ENCODE measurements around the gene DOK4. TPM values are rescaled to one million over a fixed set of nuclear protein-coding genes. Genes with fewer than 3 reads are reported as not detected.

The DOK4 gene
- total RNA-seq, 1 experiment from 2014 or later, result 6.8 TPM

- ChIA-PET CTCF (interaction anchor here (0.7 kb wide), 1 partner anchor 90 kb away, joined by 4 read pairs; no protein-coding TSS in a partner anchor), POLR2A (no interaction called here)
- H3K36me3 ChIP-seq (ENCODE audit: control insufficient read depth, insufficient read depth, low read length), result no peaks in the 10 kb centered on the region
- no peak for TF ChIP-seq SIN3A (IDR thresholded peaks at IDR 0.05; ENCODE audit: borderline replicate concordance, insufficient read depth, low read depth, low read length)
- H3K27me3 ChIP-seq (ENCODE audit: control insufficient read depth, insufficient read depth, low read length), result no peaks in the 10 kb centered on the region
- ATAC-seq (no peak), DNase-seq (ENCODE audit: low read depth, low spot score) (no peak)
- H3K4me1 ChIP-seq (ENCODE audit: control insufficient read depth, insufficient read depth, low read length), result no peaks in the 10 kb centered on the region; the same call in 1 of the 2 replicates
- no TSS peak for BruUV-seq (replicated peaks)
- intact Hi-C loops (cut with micrococcal nuclease; ENCODE audit: unreplicated experiment) (no loop called here), in situ Hi-C loops (cut with HindIII; ENCODE audit: low pct_unique_long_range_greater_than_20kb, low sequenced_read_pairs) (no loop called here)
- no peak overlapping the region for H3K27ac ChIP-seq (ENCODE audit: low read length)
- no peaks in the 10 kb centered on the region for H3K9me3 ChIP-seq (ENCODE audit: control insufficient read depth, insufficient read depth, low read depth, low read length)
- H3K4me3 ChIP-seq (ENCODE audit: low read depth in 2 of 2, low read length in 2 of 2), result no peak overlapping the region
These were observed 3.3 kb downstream of the DOK4 start for GRCh38 chr16:57482845-57483545.

DNA sequence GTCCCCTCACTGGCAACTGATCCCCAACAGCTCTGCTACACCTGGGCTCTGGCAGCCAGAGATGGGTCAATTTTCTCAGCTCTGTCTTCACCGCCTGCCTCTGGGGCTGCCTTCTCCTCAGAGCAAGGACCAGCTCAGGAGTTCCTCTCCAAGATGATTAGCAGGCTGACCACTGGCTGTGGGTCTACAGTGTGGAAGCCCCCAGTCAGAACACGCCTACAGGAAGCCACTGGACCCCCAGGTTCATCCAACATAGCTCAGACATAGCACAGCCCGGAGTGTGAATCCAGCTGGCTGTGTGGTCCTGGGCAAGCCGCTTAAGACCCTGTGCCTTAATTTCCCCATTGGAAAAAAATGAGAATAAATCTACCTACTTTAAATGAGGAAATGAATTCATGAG lies 4.9 kb downstream of the DOK4 start:
- ChIA-PET POLR2A (interaction anchor here (0.5 kb wide), 1 partner anchor 39 kb away, joined by 3 read pairs; no protein-coding TSS in a partner anchor), CTCF (no interaction called here)
- H3K4me3 ChIP-seq (ENCODE audit: low read depth in 2 of 2, low read length in 2 of 2), result no peak overlapping the region
- intact Hi-C loops (cut with micrococcal nuclease; ENCODE audit: unreplicated experiment) (no loop called here), in situ Hi-C loops (cut with HindIII; ENCODE audit: low pct_unique_long_range_greater_than_20kb, low sequenced_read_pairs) (no loop called here)
- ATAC-seq (no peak), DNase-seq (ENCODE audit: low read depth, low spot score) (no peak)
- BruUV-seq (replicated peaks), result no TSS peak
- H3K36me3 ChIP-seq (ENCODE audit: control insufficient read depth, insufficient read depth, low read length), result no peaks in the 10 kb centered on the region
- no peaks in the 10 kb centered on the region for H3K9me3 ChIP-seq (ENCODE audit: control insufficient read depth, insufficient read depth, low read depth, low read length)
- no peaks in the 10 kb centered on the region; the same call in 1 of the 2 replicates for H3K4me1 ChIP-seq (ENCODE audit: control insufficient read depth, insufficient read depth, low read length)
- H3K27me3 ChIP-seq (ENCODE audit: control insufficient read depth, insufficient read depth, low read length), result no peaks in the 10 kb centered on the region
- no peak overlapping the region for H3K27ac ChIP-seq (ENCODE audit: low read length)
- TF ChIP-seq TCF7L2 (IDR thresholded peaks at IDR 0.05; ENCODE audit: low read depth, low read length) (no peak), REST (IDR thresholded peaks at IDR 0.05; ENCODE audit: insufficient read depth in 1 of 2, low read depth in 2 of 2, low read length in 1 of 2) (no peak), SIN3A (IDR thresholded peaks at IDR 0.05; ENCODE audit: borderline replicate concordance, insufficient read depth, low read depth, low read length) (no peak), POLR2AphosphoS5 (IDR thresholded peaks at IDR 0.05; ENCODE audit: low read depth, low read length) (no peak)
- TF ChIP-seq, protein P1, sequence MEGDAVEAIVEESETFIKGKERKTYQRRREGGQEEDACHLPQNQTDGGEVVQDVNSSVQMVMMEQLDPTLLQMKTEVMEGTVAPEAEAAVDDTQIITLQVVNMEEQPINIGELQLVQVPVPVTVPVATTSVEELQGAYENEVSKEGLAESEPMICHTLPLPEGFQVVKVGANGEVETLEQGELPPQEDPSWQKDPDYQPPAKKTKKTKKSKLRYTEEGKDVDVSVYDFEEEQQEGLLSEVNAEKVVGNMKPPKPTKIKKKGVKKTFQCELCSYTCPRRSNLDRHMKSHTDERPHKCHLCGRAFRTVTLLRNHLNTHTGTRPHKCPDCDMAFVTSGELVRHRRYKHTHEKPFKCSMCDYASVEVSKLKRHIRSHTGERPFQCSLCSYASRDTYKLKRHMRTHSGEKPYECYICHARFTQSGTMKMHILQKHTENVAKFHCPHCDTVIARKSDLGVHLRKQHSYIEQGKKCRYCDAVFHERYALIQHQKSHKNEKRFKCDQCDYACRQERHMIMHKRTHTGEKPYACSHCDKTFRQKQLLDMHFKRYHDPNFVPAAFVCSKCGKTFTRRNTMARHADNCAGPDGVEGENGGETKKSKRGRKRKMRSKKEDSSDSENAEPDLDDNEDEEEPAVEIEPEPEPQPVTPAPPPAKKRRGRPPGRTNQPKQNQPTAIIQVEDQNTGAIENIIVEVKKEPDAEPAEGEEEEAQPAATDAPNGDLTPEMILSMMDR (IDR thresholded peaks at IDR 0.05), result no peak

DNA sequence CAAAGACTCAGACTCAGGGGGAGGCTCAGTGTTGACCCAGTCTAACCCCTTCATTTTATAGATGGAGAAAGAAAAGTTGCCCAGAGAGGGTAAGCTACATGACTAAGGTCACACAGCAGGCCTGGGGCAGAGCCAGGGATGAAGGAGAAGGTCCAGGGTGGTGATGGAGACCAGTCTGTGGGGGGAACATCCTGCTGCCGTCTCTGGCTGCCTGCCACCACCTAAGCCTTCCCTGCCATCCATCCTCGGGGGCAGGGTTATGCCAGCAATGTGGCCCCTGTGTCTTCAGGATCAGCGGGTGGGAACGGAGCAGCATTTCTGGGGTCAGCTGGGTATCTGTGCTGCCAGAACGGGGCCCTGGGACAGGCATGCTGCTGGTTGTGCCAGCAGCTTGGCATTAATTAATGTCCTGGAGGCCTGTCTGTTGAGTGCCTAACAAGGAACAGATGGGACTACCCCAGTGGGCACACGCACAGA lies 5.5 kb downstream of the DOK4 start:
- in situ Hi-C loops (cut with HindIII; ENCODE audit: low pct_unique_long_range_greater_than_20kb, low sequenced_read_pairs), result no loop called here
- Histone ChIP-seq H3K27me3 (ENCODE audit: control insufficient read depth, insufficient read depth, low read length) (no peaks in the 10 kb centered on the region), H3K27ac (ENCODE audit: low read length) (no peak overlapping the region), H3K9me3 (ENCODE audit: control insufficient read depth, insufficient read depth, low read depth, low read length) (no peaks in the 10 kb centered on the region), H3K4me3 (ENCODE audit: low read depth in 2 of 2, low read length in 2 of 2) (no peak overlapping the region), H3K4me1 (ENCODE audit: control insufficient read depth, insufficient read depth, low read length) (no peaks in the 10 kb centered on the region; the same call in 1 of the 2 replicates), H3K36me3 (ENCODE audit: control insufficient read depth, insufficient read depth, low read length) (no peaks in the 10 kb centered on the region)
- BruUV-seq (replicated peaks), result no TSS peak
- no peak for ATAC-seq
- CTCF ChIA-PET, result no interaction called here
- no peak for TF ChIP-seq POLR2AphosphoS5 (IDR thresholded peaks at IDR 0.05; ENCODE audit: low read depth, low read length)
- TF ChIP-seq SIN3A (IDR thresholded peaks at IDR 0.05; ENCODE audit: borderline replicate concordance, insufficient read depth, low read depth, low read length), result no peak
- no peak for TF ChIP-seq TCF7L2 (IDR thresholded peaks at IDR 0.05; ENCODE audit: low read depth, low read length)
- TF ChIP-seq, protein P1 (IDR thresholded peaks at IDR 0.05), result no peak
- no peak for TF ChIP-seq REST (IDR thresholded peaks at IDR 0.05; ENCODE audit: insufficient read depth in 1 of 2, low read depth in 2 of 2, low read length in 1 of 2)
- intact Hi-C loops (cut with micrococcal nuclease; ENCODE audit: unreplicated experiment), result no loop called here
- no peak for DNase-seq (ENCODE audit: low read depth, low spot score)
- POLR2A ChIA-PET, result no interaction called here

Data from Panc1 (cell line).